ENCODE data around the gene LILRB2. TPM values are rescaled to one million over a fixed set of nuclear protein-coding genes. Genes with fewer than 3 reads are reported as not detected.
"Not testable (repeated sequence)": the region's sequence is repeated elsewhere in the genome, so short reads cannot be mapped to it uniquely, and the experiment has no call there.

Gene LILRB2
- polyA plus RNA-seq, 1 donor = 2.6 TPM

DNA sequence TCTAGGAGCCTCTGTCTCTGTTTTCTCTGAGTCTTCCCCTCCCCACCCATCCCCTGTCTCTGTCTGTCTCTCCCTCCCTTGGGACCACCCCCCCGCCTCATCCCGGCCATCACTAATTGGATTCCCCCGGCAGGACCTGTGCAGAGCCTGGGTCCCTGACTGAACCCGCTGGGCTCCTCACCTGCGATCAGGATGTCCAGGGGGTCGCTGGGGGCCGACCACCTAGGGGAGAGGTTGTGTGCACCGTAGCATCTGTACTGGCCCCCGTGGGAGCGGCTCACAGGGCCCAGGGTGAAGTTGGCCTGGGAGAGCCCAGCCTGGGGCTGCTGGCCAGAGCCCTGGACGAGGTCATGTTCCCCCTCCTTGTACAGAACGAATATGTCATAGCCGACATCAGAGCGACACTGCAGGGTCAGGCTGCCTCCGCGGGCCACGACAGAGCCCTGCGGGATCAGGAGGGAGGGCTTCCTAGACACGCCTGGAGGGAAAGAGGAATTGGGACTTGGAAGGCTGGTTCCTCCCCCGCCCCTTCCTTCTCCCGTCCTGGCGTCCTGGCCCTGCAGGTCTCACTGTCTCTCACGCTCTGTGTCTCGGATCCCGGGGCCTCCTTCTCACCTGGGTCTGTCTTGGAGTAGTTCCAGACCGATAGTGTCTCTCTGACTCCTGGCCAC is 25.7 kb downstream of the LILRB2 start:
- H3K27ac ChIP-seq (ENCODE audit: low read length) = no peak overlapping the region
- H3K4me1 ChIP-seq (ENCODE audit: control insufficient read depth, insufficient read depth, low read length) = no peaks in the 10 kb centered on the region
- H3K9me3 ChIP-seq (ENCODE audit: control insufficient read depth, low read depth, low read length) = no peaks in the 10 kb centered on the region
- no peak for DNase-seq
- peaks cover 16% of the 10 kb centered on the region for H3K27me3 ChIP-seq (ENCODE audit: control insufficient read depth, insufficient read depth, low read length)
- no peaks in the 10 kb centered on the region for H3K36me3 ChIP-seq (ENCODE audit: control insufficient read depth, insufficient read depth, low read length)
- WGBS (ENCODE audit: insufficient coverage, low lambda C conversion rate) = no CpG with 5 or more reads among the region's 26 CpGs
- H3K4me3 ChIP-seq (ENCODE audit: low read length) = no peak overlapping the region

DNA sequence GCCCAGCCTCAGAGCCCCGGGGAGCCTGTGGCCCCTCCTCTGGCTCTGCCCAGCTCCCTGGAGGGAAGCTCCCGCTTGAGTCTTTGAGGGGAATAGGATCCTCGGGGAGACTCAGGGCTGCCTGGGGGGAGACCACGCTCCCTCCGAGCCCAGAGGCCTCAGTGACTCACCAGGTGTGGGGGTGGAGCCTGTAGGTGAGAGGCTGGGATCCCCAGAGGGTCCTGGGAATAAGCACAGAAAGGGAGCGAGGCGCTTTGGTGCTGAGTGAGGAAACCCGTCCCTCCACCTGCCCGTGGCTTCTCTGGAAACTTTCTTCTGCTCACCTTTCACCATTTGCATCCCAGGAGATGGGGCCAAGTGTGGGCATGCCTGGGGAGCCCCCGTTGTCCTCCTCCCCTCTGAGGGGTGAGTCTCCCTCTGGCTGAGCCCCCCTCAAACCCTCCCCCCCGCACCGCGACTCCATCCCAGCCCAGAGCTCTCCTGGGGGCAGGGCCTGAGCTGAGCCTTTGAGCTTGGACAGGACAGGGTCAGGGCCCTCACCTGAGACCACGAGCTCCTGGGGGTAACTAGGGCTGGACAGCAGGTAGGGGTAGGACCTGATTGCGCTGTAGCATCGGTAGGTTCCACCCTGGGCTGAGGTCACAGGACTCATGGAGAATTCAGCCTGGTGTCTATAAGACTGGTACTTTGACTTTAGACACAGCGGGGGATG is 26.6 kb downstream of the LILRB2 start:
- no CpG with 5 or more reads among the region's 17 CpGs for WGBS (ENCODE audit: insufficient coverage, low lambda C conversion rate)
- no peak overlapping the region for H3K27ac ChIP-seq (ENCODE audit: low read length)
- no peaks in the 10 kb centered on the region for H3K36me3 ChIP-seq (ENCODE audit: control insufficient read depth, insufficient read depth, low read length)
- no peaks in the 10 kb centered on the region for H3K9me3 ChIP-seq (ENCODE audit: control insufficient read depth, low read depth, low read length)
- no peak overlapping the region for H3K4me3 ChIP-seq (ENCODE audit: low read length)
- DNase-seq = no peak
- H3K4me1 ChIP-seq (ENCODE audit: control insufficient read depth, insufficient read depth, low read length) = no peaks in the 10 kb centered on the region
- H3K27me3 ChIP-seq (ENCODE audit: control insufficient read depth, insufficient read depth, low read length) = peaks cover 16% of the 10 kb centered on the region

GRCh38 chr19:54253331-54254194 is 27.3 kb downstream of the LILRB2 start:
- Histone ChIP-seq H3K9me3 (ENCODE audit: control insufficient read depth, low read depth, low read length) (no peaks in the 10 kb centered on the region), H3K4me1 (ENCODE audit: control insufficient read depth, insufficient read depth, low read length) (no peaks in the 10 kb centered on the region), H3K36me3 (ENCODE audit: control insufficient read depth, insufficient read depth, low read length) (no peaks in the 10 kb centered on the region), H3K27me3 (ENCODE audit: control insufficient read depth, insufficient read depth, low read length) (peaks cover 16% of the 10 kb centered on the region), H3K4me3 (ENCODE audit: low read length) (no peak overlapping the region), H3K27ac (ENCODE audit: low read length) (no peak overlapping the region)
- DNase-seq = no peak
- no CpG with 5 or more reads among the region's 23 CpGs for WGBS (ENCODE audit: insufficient coverage, low lambda C conversion rate)

- DNase-seq = no peak
- Histone ChIP-seq H3K27ac (ENCODE audit: low read length) (no peak overlapping the region), H3K27me3 (ENCODE audit: control insufficient read depth, insufficient read depth, low read length) (peaks cover 16% of the 10 kb centered on the region), H3K4me3 (ENCODE audit: low read length) (no peak overlapping the region), H3K9me3 (ENCODE audit: control insufficient read depth, low read depth, low read length) (no peaks in the 10 kb centered on the region), H3K36me3 (ENCODE audit: control insufficient read depth, insufficient read depth, low read length) (no peaks in the 10 kb centered on the region), H3K4me1 (ENCODE audit: control insufficient read depth, insufficient read depth, low read length) (no peaks in the 10 kb centered on the region)
- 80% methylated on average over 3 of the region's 11 CpGs for WGBS (ENCODE audit: insufficient coverage, low lambda C conversion rate)
Observed at GRCh38 chr19:54252845-54253244, 28.1 kb downstream of the LILRB2 start.

DNA sequence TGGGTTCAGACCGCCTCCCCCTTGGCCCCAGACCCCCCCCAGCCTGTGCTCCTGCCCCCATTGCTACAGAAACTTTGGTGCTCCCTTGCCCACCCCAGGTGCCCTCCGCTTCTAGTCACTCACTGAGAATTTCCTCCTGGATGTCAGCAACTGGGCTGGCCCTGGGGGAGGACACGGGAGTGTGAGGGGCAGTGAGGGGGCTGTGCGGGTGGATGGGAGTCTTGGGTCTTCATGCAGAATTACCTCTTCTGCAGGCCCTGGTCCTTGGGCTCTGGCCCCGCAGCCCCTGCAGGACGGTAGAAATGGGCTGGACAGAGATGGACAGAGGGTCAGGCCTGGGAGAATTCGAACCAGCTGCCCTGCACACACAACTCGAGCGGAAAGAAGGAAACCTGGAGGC is 28.7 kb downstream of the LILRB2 start:
- no CpG with 5 or more reads among the region's 9 CpGs for WGBS (ENCODE audit: insufficient coverage, low lambda C conversion rate)
- Histone ChIP-seq H3K27ac (ENCODE audit: low read length) (no peak overlapping the region), H3K4me1 (ENCODE audit: control insufficient read depth, insufficient read depth, low read length) (no peaks in the 10 kb centered on the region), H3K36me3 (ENCODE audit: control insufficient read depth, insufficient read depth, low read length) (no peaks in the 10 kb centered on the region), H3K4me3 (ENCODE audit: low read length) (no peak overlapping the region), H3K9me3 (ENCODE audit: control insufficient read depth, low read depth, low read length) (no peaks in the 10 kb centered on the region), H3K27me3 (ENCODE audit: control insufficient read depth, insufficient read depth, low read length) (peaks cover 12% of the 10 kb centered on the region)
- no peak for DNase-seq

DNA sequence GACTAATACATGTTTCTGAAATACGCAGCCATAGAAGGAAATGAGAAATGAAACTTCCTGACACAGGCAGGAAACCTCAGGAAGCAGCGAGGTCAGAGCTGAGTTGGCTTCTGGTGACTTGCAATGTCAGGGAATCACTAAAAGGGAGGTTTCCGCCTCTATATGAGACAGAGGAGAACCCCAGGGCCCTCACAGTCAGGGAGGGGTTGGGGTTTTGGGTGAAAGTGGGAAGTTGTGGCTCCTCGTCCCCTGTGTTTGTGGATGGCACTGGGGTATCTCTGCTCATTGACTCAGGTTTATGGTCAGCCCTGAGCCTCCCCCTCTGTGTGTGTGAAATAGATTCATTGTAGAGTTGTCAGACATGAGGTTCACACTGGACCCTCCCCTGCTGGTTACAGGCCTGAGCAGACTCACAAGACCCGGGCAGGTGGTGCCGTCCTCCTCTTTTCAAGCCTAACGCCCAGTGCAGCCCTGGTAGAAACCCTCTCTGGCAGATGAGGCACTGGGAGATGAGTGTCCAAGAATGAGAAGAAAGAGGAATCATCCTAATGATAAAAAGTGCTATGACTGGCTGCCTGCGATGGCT is 32.8 kb downstream of the LILRB2 start:
- Histone ChIP-seq H3K4me3 (ENCODE audit: low read length) (no peak overlapping the region), H3K4me1 (ENCODE audit: control insufficient read depth, insufficient read depth, low read length) (no peaks in the 10 kb centered on the region), H3K27me3 (ENCODE audit: control insufficient read depth, insufficient read depth, low read length) (peaks cover 2% of the 10 kb centered on the region), H3K27ac (ENCODE audit: low read length) (no peak overlapping the region), H3K9me3 (ENCODE audit: control insufficient read depth, low read depth, low read length) (no peaks in the 10 kb centered on the region), H3K36me3 (ENCODE audit: control insufficient read depth, insufficient read depth, low read length) (no peaks in the 10 kb centered on the region)
- DNase-seq = no peak
- WGBS (ENCODE audit: insufficient coverage, low lambda C conversion rate) = no CpG with 5 or more reads among the region's 8 CpGs

- Histone ChIP-seq H3K27ac (ENCODE audit: low read length) (no peak overlapping the region), H3K4me3 (ENCODE audit: low read length) (no peak overlapping the region), H3K4me1 (ENCODE audit: control insufficient read depth, insufficient read depth, low read length) (no peaks in the 10 kb centered on the region), H3K27me3 (ENCODE audit: control insufficient read depth, insufficient read depth, low read length) (no peaks in the 10 kb centered on the region), H3K9me3 (ENCODE audit: control insufficient read depth, low read depth, low read length) (no peaks in the 10 kb centered on the region), H3K36me3 (ENCODE audit: control insufficient read depth, insufficient read depth, low read length) (no peaks in the 10 kb centered on the region)
- no CpG with 5 or more reads among the region's 20 CpGs for WGBS (ENCODE audit: insufficient coverage, low lambda C conversion rate)
- no peak for DNase-seq
Observed at GRCh38 chr19:54247106-54247930, 33.6 kb downstream of the LILRB2 start.

DNA sequence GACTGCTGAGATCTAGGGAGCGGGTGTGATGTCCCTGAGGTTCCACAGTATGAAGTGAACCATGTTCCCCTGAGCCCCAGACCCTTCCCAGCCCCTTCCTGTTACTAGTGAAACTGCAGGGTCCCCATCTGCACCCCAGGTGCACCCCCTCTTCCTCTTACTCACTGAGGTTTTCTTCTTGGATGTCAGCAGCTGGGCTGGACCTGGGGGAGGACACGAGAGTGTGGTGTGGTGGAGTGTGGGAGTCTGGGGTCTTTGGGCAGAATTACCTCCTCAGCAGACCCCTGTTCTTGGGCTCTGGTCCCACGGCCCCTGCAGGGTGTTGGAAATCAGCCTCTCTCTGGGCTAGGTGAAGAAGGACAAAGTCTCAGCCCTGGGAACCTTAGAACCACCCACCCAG is 35.0 kb downstream of the LILRB2 start:
- no peak for DNase-seq
- Histone ChIP-seq H3K36me3 (ENCODE audit: control insufficient read depth, insufficient read depth, low read length) (no peaks in the 10 kb centered on the region), H3K4me3 (ENCODE audit: low read length) (no peak overlapping the region), H3K27ac (ENCODE audit: low read length) (no peak overlapping the region), H3K9me3 (ENCODE audit: control insufficient read depth, low read depth, low read length) (no peaks in the 10 kb centered on the region), H3K4me1 (ENCODE audit: control insufficient read depth, insufficient read depth, low read length) (no peaks in the 10 kb centered on the region), H3K27me3 (ENCODE audit: control insufficient read depth, insufficient read depth, low read length) (no peaks in the 10 kb centered on the region)
- no CpG with 5 or more reads among the region's 3 CpGs for WGBS (ENCODE audit: insufficient coverage, low lambda C conversion rate)

DNA sequence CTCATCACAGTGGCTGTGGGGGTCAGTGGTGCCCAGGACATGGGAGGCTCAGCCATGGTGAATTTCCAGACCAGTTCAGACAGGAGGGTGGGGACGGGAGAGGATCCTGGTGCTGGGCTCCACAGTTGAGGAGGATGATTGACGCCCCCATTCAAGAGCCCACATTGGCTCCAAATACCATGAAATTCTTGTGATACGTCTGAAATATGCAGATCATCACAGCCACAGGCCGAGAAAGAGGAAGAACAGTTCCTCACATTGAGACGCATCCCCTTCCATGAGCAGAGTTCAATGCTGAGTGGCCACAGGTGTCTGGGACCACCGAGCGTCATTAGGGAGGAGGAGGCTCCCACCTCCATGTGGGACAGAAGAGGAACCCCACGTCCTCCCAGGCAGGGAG is 37.1 kb downstream of the LILRB2 start:
- not testable (repeated sequence) for H3K9me3 ChIP-seq (ENCODE audit: control insufficient read depth, low read depth, low read length)

More for the DNA sequence above, 37.1 kb downstream of the LILRB2 start:
- H3K4me3 ChIP-seq (ENCODE audit: low read length); H3K4me1 ChIP-seq (ENCODE audit: control insufficient read depth, insufficient read depth, low read length); H3K27me3 ChIP-seq (ENCODE audit: control insufficient read depth, insufficient read depth, low read length); H3K36me3 ChIP-seq (ENCODE audit: control insufficient read depth, insufficient read depth, low read length); H3K27ac ChIP-seq (ENCODE audit: low read length); DNase-seq: not testable (repeated sequence)
- no CpG with 5 or more reads among the region's 8 CpGs for WGBS (ENCODE audit: insufficient coverage, low lambda C conversion rate)
